T follicular helper cell (primary cell): ENCODE results near the gene DUSP2.
A peak's percentile ranks its signal among the peaks of the same experiment; 100 is the strongest.
"Not testable (repeated sequence)": the region's sequence is repeated elsewhere in the genome, so short reads cannot be mapped to it uniquely, and the experiment has no call there.

Experiments used
- DNase-seq: peaks from one replicate; pipeline ENCODE4 v3.0.0-alpha.2; 2020; ENCODE audit warnings: low read depth

The DUSP2 gene

GRCh38 chr2:96161898-96162297 lies 16.7 kb upstream of the DUSP2 start:
- DNase-seq = no peak

GRCh38 chr2:96160366-96160765 lies 15.1 kb upstream of the DUSP2 start:
- DNase-seq = not testable (repeated sequence)

GRCh38 chr2:96159084-96159830 lies 14.0 kb upstream of the DUSP2 start:
- DNase-seq = no peak

- no peak for DNase-seq
Measured at GRCh38 chr2:96158554-96158940, 13.3 kb upstream of the DUSP2 start.

GRCh38 chr2:96157649-96158553 lies 12.7 kb upstream of the DUSP2 start:
- peak; percentile 54 for DNase-seq

- DNase-seq = no peak
Measured at GRCh38 chr2:96156926-96157648, 11.8 kb upstream of the DUSP2 start.

- no peak for DNase-seq
Measured at GRCh38 chr2:96156011-96156820, 11.0 kb upstream of the DUSP2 start.

- DNase-seq = no peak
Measured at GRCh38 chr2:96154506-96155380, 9.5 kb upstream of the DUSP2 start.

GRCh38 chr2:96153991-96154431 lies 8.8 kb upstream of the DUSP2 start:
- DNase-seq = no peak

- DNase-seq = no peak
Measured at GRCh38 chr2:96153291-96153713, 8.1 kb upstream of the DUSP2 start.

GRCh38 chr2:96152304-96153161 lies 7.3 kb upstream of the DUSP2 start:
- DNase-seq = no peak

GRCh38 chr2:96151595-96152303 lies 6.5 kb upstream of the DUSP2 start:
- DNase-seq = no peak

GRCh38 chr2:96150791-96151594 lies 5.8 kb upstream of the DUSP2 start:
- no peak for DNase-seq

GRCh38 chr2:96150007-96150640 lies 4.9 kb upstream of the DUSP2 start:
- no peak for DNase-seq

- peak; percentile 97 for DNase-seq
Measured at GRCh38 chr2:96148410-96149217, 3.4 kb upstream of the DUSP2 start.

GRCh38 chr2:96147593-96148201 lies 2.5 kb upstream of the DUSP2 start:
- no peak for DNase-seq
